OCI-LY7 (cell line): ENCODE measurements around the gene ICA1. TPM values are rescaled to one million over a fixed set of nuclear protein-coding genes. Genes with fewer than 3 reads are reported as not detected.
A peak's percentile ranks its signal among the peaks of the same experiment; 100 is the strongest.

Experiments
- BruUV-seq: library from RNA; stranded (reverse); fragments of 400-500 nt; replicated peaks from 2 replicates; lab custom pipeline; 2021; lab: Mats Ljungman, UMichigan
- CTCF ChIA-PET: fragments of 300-600 bp; sonication (Branson Sonifier 250); formaldehyde crosslinking; loops from one replicate; lab custom pipeline; 2022; ENCODE audit warnings: antibody characterized with exemption; ENCODE audit not compliant: unreplicated experiment; lab: Charles Lee
- POLR2A ChIA-PET: fragments of 300-600 bp; sonication (Branson Sonifier 250); formaldehyde crosslinking; loops from one replicate; lab custom pipeline; 2022; ENCODE audit warnings: antibody characterized with exemption; lab: Charles Lee
- DNase-seq: peaks from one replicate; pipeline ENCODE4 v3.0.0-alpha.2; 2015; ENCODE audit warnings: low spot score
- H2AFZ ChIP-seq: fragments of 200-600 bp; sonication (generic), shearing (Covaris generic); 2 replicates; pipeline ENCODE4 v1.6.1; 2014; ENCODE audit warnings: mild to moderate bottlenecking, antibody characterized with exemption, low read length, moderate library complexity
- H3K27ac ChIP-seq: fragments of 200-600 bp; sonication (generic); 2 replicates; pipeline ENCODE4 v1.5.1; 2014; ENCODE audit warnings: mixed run types, low read depth, mild to moderate bottlenecking, moderate library complexity, low read length, inconsistent platforms; ENCODE audit not compliant: poor library complexity, severe bottlenecking
- H3K36me3 ChIP-seq: fragments of 200-600 bp; sonication (generic); 2 replicates; pipeline ENCODE4 v1.6.1; 2014; ENCODE audit warnings: mild to moderate bottlenecking, antibody characterized with exemption, low read length, moderate library complexity, mixed read lengths; ENCODE audit not compliant: insufficient read depth
- H3K4me1 ChIP-seq: fragments of 200-600 bp; sonication (generic); 2 replicates; pipeline ENCODE4 v1.5.1; 2014; ENCODE audit warnings: mild to moderate bottlenecking, low read length; ENCODE audit not compliant: insufficient read depth, poor library complexity, severe bottlenecking
- H3K4me2 ChIP-seq: fragments of 200-600 bp; sonication (generic); 2 replicates; pipeline ENCODE4 v1.6.1; 2014; ENCODE audit warnings: mild to moderate bottlenecking, low read length
- H3K4me3 ChIP-seq: fragments of 200-600 bp; sonication (generic); 2 replicates; pipeline ENCODE4 v1.5.1; 2014; ENCODE audit warnings: mild to moderate bottlenecking, low read depth, low read length; ENCODE audit not compliant: poor library complexity, severe bottlenecking
- H3K79me2 ChIP-seq: fragments of 200-600 bp; sonication (generic); 2 replicates; pipeline ENCODE4 v1.6.1; 2016; ENCODE audit warnings: low read depth, mild to moderate bottlenecking, low read length, moderate library complexity, mixed read lengths; ENCODE audit not compliant: insufficient read depth
- H3K9me2 ChIP-seq: fragments of 200-600 bp; sonication (generic); 2 replicates; pipeline ENCODE4 v1.6.1; 2016; ENCODE audit warnings: mild to moderate bottlenecking, low read length, mixed read lengths; ENCODE audit not compliant: insufficient read depth
- H3K9me3 ChIP-seq: fragments of 200-600 bp; sonication (generic); 2 replicates; pipeline ENCODE4 v1.6.1; 2014; ENCODE audit warnings: mild to moderate bottlenecking, mixed run types, low read length, mixed read lengths
- H4K20me1 ChIP-seq: fragments of 200-600 bp; sonication (generic); 2 replicates; pipeline ENCODE4 v1.6.1; 2014; ENCODE audit warnings: mild to moderate bottlenecking, antibody characterized with exemption, low read length, moderate library complexity, mixed read lengths; ENCODE audit not compliant: insufficient read depth
- EZH2phosphoT487 ChIP-seq: fragments of 200-600 bp; sonication (generic); IDR thresholded peaks from 2 replicates; pipeline ENCODE4 v1.6.1; 2018; ENCODE audit warnings: low read depth, borderline replicate concordance, mild to moderate bottlenecking, mixed run types, antibody characterized with exemption, low read length, moderate library complexity, mixed read lengths
- intact Hi-C: fragments of 100-400 bp; cut with micrococcal nuclease; formaldehyde crosslinking; loops from one replicate; pipeline ENCODE4 v1.10.0; 2022; ENCODE audit not compliant: unreplicated experiment
- total RNA-seq, 2 experiments: library from RNA; depleted of rRNA in 1 of 2; stranded (reverse); fragments of >200 nt in 1 of 2; shearing (Covaris generic) in 1 of 2; gene quantifications; 2 replicates each; pipeline ENCODE4 v1.2.3, GENCODE V29; 2014 to 2022
- TF ChIP-seq, protein P1 (sequence below): fragments of 200-600 bp; sonication (generic); conservative IDR thresholded peaks from 2 replicates; pipeline ENCODE4 v1.5.1; 2014; ENCODE audit warnings: mild to moderate bottlenecking, antibody characterized with exemption, low read length, moderate library complexity, mixed read lengths

The ICA1 gene
- total RNA-seq, 2 experiments from 2014 or later, result 0.49 TPM; not detected in 1

- POLR2A ChIA-PET, result interaction anchor here (0.6 to 2.2 kb wide), 6 partner anchors 10 to 495 kb away, joined by 3 to 7 read pairs (median 3); no protein-coding TSS in a partner anchor
- Histone ChIP-seq H3K36me3 (no peaks in the 10 kb centered on the region), H3K4me3 (peak overlapping the region; percentile 54), H3K4me2 (peak overlapping the region; percentile 64), H3K27ac (peak overlapping the region; percentile 61), H2AFZ (peak overlapping the region; percentile 53), H3K9me3 (no peaks in the 10 kb centered on the region), H3K9me2 (no peaks in the 10 kb centered on the region), H3K79me2 (no peaks in the 10 kb centered on the region), H3K4me1 (peaks cover 32% of the 10 kb centered on the region), H4K20me1 (no peaks in the 10 kb centered on the region)
- CTCF ChIA-PET, result interaction anchor here (0.5 kb wide), 1 partner anchor 18 kb away, joined by 3 read pairs; no protein-coding TSS in a partner anchor
- intact Hi-C loops, result loop anchor here (2.0 kb wide), 2 partner anchors 208 to 536 kb away; partner anchors contain the start of genes GLCCI1 and UMAD1
- BruUV-seq, result no TSS peak
- TF ChIP-seq, protein P1, sequence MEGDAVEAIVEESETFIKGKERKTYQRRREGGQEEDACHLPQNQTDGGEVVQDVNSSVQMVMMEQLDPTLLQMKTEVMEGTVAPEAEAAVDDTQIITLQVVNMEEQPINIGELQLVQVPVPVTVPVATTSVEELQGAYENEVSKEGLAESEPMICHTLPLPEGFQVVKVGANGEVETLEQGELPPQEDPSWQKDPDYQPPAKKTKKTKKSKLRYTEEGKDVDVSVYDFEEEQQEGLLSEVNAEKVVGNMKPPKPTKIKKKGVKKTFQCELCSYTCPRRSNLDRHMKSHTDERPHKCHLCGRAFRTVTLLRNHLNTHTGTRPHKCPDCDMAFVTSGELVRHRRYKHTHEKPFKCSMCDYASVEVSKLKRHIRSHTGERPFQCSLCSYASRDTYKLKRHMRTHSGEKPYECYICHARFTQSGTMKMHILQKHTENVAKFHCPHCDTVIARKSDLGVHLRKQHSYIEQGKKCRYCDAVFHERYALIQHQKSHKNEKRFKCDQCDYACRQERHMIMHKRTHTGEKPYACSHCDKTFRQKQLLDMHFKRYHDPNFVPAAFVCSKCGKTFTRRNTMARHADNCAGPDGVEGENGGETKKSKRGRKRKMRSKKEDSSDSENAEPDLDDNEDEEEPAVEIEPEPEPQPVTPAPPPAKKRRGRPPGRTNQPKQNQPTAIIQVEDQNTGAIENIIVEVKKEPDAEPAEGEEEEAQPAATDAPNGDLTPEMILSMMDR, result no peak
- no peak for TF ChIP-seq EZH2phosphoT487
- DNase-seq, result peak; percentile 84
Observed at GRCh38 chr7:8176370-8177081, 85.4 kb downstream of the ICA1 start.

GRCh38 chr7:8175929-8176369 lies 86.0 kb downstream of the ICA1 start:
- TF ChIP-seq, protein P1, result no peak
- no peak for TF ChIP-seq EZH2phosphoT487
- no peaks in the 10 kb centered on the region for H3K9me2 ChIP-seq
- no peaks in the 10 kb centered on the region for H4K20me1 ChIP-seq
- POLR2A ChIA-PET, result interaction anchor here (0.6 kb wide), 2 partner anchors 103 to 167 kb away, joined by 3 read pairs; no protein-coding TSS in a partner anchor
- H3K36me3 ChIP-seq, result no peaks in the 10 kb centered on the region
- DNase-seq, result no peak
- H3K4me2 ChIP-seq, result peak overlapping the region; percentile 64
- intact Hi-C loops, result loop anchor here (2.0 kb wide), 2 partner anchors 207 to 535 kb away; partner anchors contain the start of genes GLCCI1 and UMAD1
- CTCF ChIA-PET, result interaction anchor here (0.5 to 0.6 kb wide), 2 partner anchors 18 to 696 kb away, joined by 3 to 4 read pairs; no protein-coding TSS in a partner anchor
- H2AFZ ChIP-seq, result peak overlapping the region; percentile 53
- H3K79me2 ChIP-seq, result no peaks in the 10 kb centered on the region
- BruUV-seq, result no TSS peak
- H3K4me1 ChIP-seq, result peaks cover 32% of the 10 kb centered on the region
- H3K9me3 ChIP-seq, result no peaks in the 10 kb centered on the region
- peak overlapping the region; percentile 61 for H3K27ac ChIP-seq
- no peak overlapping the region for H3K4me3 ChIP-seq
